ENCODE results near the gene CHMP4A. TPM values are rescaled to one million over a fixed set of nuclear protein-coding genes. Genes with fewer than 3 reads are reported as not detected.

The CHMP4A gene
- total and polyA plus RNA-seq, 2 of the 13 experiments (the other 11 are each of a cell fraction or from before 2014, with no cell fraction given) = 83.6 to 113 TPM

DNA sequence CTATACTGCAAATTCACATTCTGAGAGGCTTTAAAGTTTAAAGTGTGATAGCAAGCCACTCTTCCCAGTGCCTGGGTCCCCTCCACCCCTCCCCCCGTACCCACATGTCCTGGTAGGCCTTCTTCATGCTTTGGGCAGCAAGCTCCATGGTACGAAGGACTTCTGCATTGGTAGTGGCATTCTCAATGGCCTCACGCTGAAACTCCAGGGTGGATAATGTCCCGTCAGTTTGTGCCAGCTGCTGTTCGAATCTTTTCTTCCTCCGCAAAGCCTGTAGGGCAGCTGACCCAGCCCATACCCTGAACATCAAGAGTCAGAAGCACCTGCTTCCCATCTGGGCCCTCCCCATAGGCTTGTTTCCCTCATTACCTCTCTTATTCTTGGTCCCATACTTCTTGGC lies 2.0 kb downstream of the CHMP4A start:
- in situ Hi-C loops (cut with HindIII; ENCODE audit: extremely low pct_ligation_motif_present, low pct_unique_long_range_greater_than_20kb) = no loop called here
- Histone ChIP-seq H3K36me3 (replicated peaks in 1 of 2; ENCODE audit: control insufficient read depth in 1 of 2, insufficient read depth in 2 of 2, low read length in 2 of 2) (peaks cover 34 to 47% of the 10 kb centered on the region in 2 experiments), H3K27ac (ENCODE audit: extremely low read length, insufficient read depth, low read length) (no peak overlapping the region), H3K9me3 (ENCODE audit: low read length) (no peaks in the 10 kb centered on the region), H4K20me1 (ENCODE audit: insufficient read depth, low read length) (no peaks in the 10 kb centered on the region), H3K4me1 (ENCODE audit: insufficient read depth, low read length) (peaks cover 37% of the 10 kb centered on the region), H3K4me3 (replicated peaks in 1 of 3; ENCODE audit: insufficient read depth in 1 of 3, low read depth in 2 of 3, low read length in 3 of 3) (no peak overlapping the region), H3K9ac (ENCODE audit: insufficient read depth, low read depth, low read length) (no peak overlapping the region), H3K79me2 (ENCODE audit: insufficient read depth, low read length) (peaks cover 2% of the 10 kb centered on the region), H3K4me2 (ENCODE audit: low read depth, low read length) (no peak overlapping the region), H3K27me3 (ENCODE audit: control insufficient read depth in 1 of 2, insufficient read depth in 2 of 2, low read length in 2 of 2) (no peaks in the 10 kb centered on the region; a peak in 1 of 5 replicates), H2AFZ (ENCODE audit: low read length) (no peak overlapping the region)
- WGBS (ENCODE audit: low lambda C conversion rate) = 99% methylated on average over 6 of the region's 6 CpGs
- no peak for DNase-seq (ENCODE audit: low spot score)
- TF ChIP-seq TEAD3 (CRISPR knock-in tag; optimal IDR thresholded peaks at IDR 0.05; ENCODE audit: borderline replicate concordance) (no peak), ARHGAP35 (CRISPR knock-in tag; IDR thresholded peaks at IDR 0.05; ENCODE audit: borderline replicate concordance) (0 out of 2 replicates have a peak, but pooled peaks have one; percentile 25), RBFOX2 (IDR thresholded peaks at IDR 0.05; ENCODE audit: low read depth, low read length) (peak; percentile 40; the same call in 1 of the 2 replicates), POLR2G (IDR thresholded peaks at IDR 0.05; ENCODE audit: low read depth, low read length) (peak; percentile 59; the same call in 1 of the 2 replicates), ARNT2 (CRISPR knock-in tag; IDR thresholded peaks at IDR 0.05; ENCODE audit: low read depth) (0 out of 2 replicates have a peak, but pooled peaks have one; percentile 21), HOXA9 (CRISPR knock-in tag; IDR thresholded peaks at IDR 0.05; ENCODE audit: borderline replicate concordance) (no peak), POLR2A (IDR thresholded peaks at IDR 0.05; ENCODE audit: insufficient read depth in 1 of 2, low read depth in 2 of 2, low read length in 2 of 2) (0 out of 4 replicates have a peak, but pooled peaks of 1 of the 2 experiments have one; percentile 26), ETV5 (CRISPR knock-in tag; IDR thresholded peaks at IDR 0.05; ENCODE audit: borderline replicate concordance) (no peak), FOXM1 (CRISPR knock-in tag; IDR thresholded peaks at IDR 0.05) (no peak), ZNF607 (CRISPR knock-in tag; IDR thresholded peaks at IDR 0.05; ENCODE audit: borderline replicate concordance) (0 out of 2 replicates have a peak, but pooled peaks have one; percentile 13), MTF2 (CRISPR knock-in tag; IDR thresholded peaks at IDR 0.05; ENCODE audit: borderline replicate concordance) (no peak), ZNF441 (CRISPR knock-in tag; IDR thresholded peaks at IDR 0.05; ENCODE audit: borderline replicate concordance) (no peak), ZNF768 (CRISPR knock-in tag; IDR thresholded peaks at IDR 0.05) (no peak), PHF8 (CRISPR knock-in tag; IDR thresholded peaks at IDR 0.05) (peak; percentile 23; the same call in 1 of the 2 replicates), PLRG1 (conservative IDR thresholded peaks at IDR 0.05) (no peak)
- TF ChIP-seq, protein P1, sequence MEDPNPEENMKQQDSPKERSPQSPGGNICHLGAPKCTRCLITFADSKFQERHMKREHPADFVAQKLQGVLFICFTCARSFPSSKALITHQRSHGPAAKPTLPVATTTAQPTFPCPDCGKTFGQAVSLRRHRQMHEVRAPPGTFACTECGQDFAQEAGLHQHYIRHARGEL (CRISPR knock-in tag; IDR thresholded peaks at IDR 0.05) = 0 out of 2 replicates have a peak, but pooled peaks have one; percentile 36
- TF ChIP-seq, protein P2, sequence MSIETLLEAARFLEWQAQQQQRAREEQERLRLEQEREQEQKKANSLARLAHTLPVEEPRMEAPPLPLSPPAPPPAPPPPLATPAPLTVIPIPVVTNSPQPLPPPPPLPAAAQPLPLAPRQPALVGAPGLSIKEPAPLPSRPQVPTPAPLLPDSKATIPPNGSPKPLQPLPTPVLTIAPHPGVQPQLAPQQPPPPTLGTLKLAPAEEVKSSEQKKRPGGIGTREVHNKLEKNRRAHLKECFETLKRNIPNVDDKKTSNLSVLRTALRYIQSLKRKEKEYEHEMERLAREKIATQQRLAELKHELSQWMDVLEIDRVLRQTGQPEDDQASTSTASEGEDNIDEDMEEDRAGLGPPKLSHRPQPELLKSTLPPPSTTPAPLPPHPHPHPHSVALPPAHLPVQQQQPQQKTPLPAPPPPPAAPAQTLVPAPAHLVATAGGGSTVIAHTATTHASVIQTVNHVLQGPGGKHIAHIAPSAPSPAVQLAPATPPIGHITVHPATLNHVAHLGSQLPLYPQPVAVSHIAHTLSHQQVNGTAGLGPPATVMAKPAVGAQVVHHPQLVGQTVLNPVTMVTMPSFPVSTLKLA (IDR thresholded peaks at IDR 0.05) = no peak
- TF ChIP-seq, protein P3, sequence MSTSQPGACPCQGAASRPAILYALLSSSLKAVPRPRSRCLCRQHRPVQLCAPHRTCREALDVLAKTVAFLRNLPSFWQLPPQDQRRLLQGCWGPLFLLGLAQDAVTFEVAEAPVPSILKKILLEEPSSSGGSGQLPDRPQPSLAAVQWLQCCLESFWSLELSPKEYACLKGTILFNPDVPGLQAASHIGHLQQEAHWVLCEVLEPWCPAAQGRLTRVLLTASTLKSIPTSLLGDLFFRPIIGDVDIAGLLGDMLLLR (CRISPR knock-in tag; IDR thresholded peaks at IDR 0.05) = no peak
- TF ChIP-seq, protein P4, sequence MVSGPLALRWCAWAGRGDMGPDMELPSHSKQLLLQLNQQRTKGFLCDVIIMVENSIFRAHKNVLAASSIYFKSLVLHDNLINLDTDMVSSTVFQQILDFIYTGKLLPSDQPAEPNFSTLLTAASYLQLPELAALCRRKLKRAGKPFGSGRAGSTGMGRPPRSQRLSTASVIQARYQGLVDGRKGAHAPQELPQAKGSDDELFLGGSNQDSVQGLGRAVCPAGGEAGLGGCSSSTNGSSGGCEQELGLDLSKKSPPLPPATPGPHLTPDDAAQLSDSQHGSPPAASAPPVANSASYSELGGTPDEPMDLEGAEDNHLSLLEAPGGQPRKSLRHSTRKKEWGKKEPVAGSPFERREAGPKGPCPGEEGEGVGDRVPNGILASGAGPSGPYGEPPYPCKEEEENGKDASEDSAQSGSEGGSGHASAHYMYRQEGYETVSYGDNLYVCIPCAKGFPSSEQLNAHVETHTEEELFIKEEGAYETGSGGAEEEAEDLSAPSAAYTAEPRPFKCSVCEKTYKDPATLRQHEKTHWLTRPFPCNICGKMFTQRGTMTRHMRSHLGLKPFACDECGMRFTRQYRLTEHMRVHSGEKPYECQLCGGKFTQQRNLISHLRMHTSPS (CRISPR knock-in tag; IDR thresholded peaks at IDR 0.05; ENCODE audit: low read depth) = 0 out of 2 replicates have a peak, but pooled peaks have one; percentile 16
- ChIA-PET POLR2A (interaction anchor here (1.2 to 8.1 kb wide), 4 partner anchors 16 to 76 kb away, joined by 3 to 230 read pairs (median 110); partner anchors contain the start of genes IRF9, PSME1, TINF2 and TM9SF1), CTCF (ENCODE audit: low intra/inter-chr PET ratio, low total read pairs) (no interaction called here)
- FAIRE-seq = no peak
- BruUV-seq (replicated peaks) = no TSS peak
- intact Hi-C loops (cut with micrococcal nuclease; ENCODE audit: unreplicated experiment) = no loop called here
- ATAC-seq = no peak

Data from HepG2 (cell line).